Measurements from ENCODE around the gene SLC9A8.
A peak's percentile ranks its signal among the peaks of the same experiment; 100 is the strongest.

The SLC9A8 gene

DNA sequence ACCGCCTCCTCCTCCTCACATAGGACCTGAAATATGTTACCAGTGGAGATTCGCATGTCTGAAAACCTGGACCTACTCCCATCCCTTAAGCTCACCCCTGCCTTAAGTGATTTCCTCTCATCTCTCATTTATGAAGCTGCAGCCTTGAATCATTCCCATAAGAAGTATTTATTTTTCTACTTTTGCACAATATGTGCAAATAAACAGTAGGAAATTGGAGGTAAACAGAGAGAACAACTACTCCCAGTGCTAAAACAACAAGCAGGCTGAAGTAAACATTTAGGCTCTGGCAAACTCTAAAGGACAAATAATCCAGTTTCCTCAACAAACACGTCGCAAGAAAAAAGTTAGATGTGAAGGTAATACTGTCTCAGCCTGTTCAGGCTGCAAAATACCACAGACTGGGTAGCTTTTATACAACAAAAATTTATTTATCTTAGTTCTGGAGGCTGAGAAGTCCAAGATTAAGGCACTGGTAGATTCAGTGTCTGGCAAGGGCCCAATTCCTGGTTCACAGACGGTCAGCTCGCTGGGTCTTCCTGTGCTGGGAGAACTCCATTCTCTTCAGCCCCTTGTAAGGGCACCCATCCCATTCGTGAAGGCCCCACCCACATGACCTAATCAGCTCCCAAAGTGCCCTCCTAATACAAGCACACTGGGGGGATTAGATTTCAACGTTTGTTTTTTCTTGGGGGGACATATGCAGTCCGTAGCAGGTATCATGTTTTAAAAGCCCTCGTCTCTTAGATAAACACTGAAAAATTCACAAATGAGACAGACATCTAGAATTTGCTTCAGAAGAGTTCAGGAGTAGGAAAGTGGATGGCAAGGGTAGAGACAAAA lies 87.1 kb downstream of the SLC9A8 start:
- DNase-seq, result no peak

DNA sequence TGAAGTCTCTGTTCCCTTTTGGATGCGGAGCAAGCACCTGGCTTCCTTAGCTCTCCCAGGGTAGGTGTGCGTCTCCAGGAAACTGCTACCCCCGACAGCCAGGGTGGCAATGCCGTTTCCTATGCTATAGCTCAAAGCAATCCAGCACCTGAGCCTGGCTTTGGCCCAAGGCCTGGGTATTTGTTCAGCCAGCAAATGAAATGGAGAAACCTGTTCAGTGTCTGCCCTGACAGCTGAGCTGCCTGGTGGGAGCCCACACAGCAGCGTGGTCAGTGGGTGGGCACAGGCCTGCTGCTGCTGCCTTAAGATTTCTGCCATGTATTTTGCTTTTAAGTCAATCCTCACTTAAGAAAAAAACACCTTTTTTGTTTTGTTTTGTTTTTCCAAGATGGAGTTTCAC lies 89.0 kb downstream of the SLC9A8 start:
- no peak for DNase-seq

DNA sequence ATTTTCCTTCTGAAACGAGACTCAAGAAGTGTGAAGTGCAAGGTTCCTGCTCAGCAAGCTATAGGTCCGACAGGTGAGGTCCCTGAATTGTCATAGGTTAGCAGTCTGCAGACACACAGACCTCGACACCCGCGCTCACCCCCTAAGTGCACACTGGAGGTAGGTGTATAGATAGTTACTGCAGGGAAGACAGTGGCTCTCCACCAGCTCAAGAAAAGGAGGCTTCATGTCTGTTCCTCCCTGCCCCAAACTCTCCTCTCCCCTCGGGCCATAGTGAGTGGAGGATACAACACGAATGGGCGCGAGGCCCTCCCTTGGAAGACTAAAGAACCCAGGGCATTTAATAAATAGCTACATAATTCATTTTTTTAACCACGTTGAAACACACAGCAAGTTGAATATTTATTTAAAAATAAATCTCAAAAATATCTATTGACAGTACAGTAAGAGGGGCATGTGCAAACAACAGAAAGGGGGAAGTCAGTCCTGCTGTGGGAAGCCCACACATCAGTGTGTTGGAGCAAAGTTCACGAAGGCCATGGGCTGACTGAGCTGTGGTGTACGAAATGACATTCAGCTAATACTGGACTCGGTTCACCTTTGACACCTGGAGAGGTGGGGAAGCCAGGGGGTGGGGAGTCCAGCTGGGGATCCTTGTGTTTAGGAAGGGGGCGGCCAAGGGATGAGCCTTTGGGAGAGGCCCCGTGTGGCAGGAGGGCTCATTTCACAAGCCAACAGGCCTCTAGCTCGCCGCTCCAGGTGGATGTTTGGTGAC lies 92.0 kb downstream of the SLC9A8 start:
- DNase-seq, result no peak

DNA sequence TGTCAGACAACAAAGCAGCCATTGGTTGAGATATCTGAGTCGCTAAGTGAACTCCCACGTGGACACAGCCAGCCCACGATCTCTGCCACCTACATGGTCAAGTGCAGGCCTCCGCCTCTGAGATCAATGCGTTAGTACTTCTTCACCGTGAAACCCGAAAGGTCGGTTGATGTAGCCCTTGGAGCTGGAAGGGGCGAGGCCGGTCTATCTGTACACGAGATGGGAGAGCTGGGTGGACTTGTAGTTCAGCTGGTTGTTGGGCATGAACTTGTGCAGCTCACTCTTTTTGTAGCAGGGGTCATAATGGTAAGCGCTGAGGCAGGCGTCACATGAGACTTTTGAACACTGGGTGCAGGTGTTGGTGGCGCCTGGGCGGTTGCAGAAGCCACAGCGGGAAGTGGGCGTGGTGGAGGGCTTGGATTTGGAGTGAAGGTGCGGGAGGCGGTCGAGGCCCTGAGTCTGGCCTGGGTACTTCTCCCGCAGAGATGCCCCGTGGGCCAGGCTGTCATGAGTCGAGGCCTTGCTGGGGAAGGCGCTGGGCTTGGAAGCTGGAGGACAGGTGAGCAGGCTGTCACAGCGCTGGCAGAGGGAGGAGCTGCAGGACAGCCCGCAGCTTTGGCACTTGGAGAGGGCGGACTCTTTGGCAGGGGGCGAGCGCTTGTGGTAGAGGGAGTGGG lies 92.9 kb downstream of the SLC9A8 start:
- DNase-seq, result no peak

DNA sequence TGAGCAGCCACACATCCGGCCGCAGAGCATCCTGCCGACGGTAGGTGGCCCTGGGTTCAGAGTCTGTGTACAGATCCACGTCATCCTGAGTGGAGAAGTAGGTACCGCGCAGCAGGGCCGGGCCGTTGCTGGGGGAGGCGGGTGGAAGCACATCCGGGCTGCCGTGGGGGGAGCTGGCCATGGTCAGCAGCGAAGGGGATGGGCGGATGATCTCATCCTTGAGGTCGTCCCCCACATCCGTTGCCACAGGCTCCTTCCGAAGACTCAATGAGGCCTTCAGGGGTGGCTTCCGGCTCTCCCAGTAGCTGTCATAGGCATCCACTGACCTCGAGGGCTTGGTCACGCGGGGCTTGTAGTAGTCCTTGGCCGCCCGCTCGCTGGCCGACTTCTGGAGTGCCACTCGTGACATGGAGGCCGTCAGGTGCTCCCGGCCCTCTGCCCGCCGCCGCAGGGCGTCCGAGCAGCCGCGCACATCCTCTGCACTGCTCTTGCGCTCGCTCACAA lies 93.5 kb downstream of the SLC9A8 start:
- DNase-seq, result no peak

DNA sequence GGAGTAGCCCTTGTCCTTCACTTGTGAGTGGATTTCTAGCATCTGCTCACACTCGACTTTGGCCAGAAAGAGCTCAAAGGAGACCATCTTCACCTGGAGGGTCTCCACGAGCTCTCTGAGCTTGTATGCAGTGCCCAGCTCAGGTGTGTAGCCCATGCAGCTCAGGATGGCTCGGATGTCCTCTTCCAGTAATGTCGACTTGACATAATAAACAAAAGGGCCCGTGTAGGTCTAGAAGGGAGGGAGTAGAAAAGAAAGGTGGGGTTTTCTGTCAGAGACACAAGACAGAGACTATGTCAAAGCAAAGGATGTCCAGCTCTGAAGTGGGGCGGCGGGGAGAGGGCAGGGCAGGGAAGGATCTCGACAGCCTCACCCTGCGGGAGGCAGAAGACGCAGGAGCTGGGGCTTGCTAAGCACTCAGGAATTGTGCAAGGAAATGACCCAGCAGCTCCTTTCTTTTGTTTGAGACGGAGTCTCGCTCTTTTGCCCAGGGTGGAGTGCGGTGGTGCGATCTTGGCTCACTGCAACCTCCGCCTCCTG lies 94.1 kb downstream of the SLC9A8 start:
- DNase-seq, result no peak

DNA sequence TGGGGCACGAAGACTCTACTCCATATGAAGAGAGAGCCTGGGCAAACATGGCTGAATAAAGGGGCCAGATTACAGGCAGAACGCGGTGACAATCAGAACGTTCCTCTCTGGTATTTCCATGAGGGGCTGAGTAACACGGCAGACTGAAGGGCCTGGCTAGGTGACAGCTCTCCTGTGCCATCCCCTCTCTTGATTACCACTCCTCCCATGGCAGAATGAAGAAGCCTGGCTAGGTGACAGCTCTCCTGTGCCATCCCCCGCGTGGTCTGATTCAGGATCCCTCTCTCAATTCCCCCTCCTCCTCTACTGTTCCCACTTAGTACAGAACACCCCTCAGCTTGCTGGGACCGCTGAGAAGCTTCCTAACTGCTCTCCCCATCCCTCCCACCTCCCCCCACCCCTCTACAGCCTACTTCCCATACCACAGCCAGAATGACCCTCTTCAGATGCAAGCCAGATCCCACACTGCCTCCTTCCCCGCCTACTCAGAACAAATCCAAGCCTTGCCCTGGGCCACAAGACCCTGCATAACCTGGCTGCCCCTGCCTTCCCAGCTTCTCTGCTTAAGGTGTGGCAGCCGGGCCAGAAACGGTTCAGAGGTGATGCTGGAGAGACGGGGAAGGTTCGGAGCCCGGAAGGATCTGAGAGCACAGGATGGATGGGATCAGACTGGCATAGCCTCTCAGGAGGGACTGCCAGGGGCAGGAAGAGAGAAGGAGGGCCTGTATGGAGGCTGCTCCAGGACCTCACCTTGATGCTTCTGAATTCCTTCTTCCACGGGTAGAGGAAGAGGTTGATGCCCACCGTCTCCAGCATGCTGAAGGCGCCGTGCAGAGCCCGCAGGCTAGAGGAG lies 95.0 kb downstream of the SLC9A8 start:
- DNase-seq, result no peak

DNA sequence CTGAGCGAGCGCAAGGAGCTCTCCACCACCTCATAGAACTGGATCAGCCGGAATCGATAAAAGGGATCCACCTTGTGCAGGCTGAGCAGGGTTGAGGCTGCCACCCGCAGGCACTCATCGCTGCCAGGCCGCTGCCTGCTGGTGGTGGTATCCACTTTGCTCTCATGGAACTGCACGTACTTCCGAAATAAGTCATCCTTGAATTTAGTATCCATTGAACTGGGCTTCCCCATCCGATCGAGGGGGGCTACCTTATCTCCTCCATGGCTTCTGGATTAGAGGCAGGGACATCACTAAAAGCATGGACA lies 95.6 kb downstream of the SLC9A8 start:
- no peak for DNase-seq

DNA sequence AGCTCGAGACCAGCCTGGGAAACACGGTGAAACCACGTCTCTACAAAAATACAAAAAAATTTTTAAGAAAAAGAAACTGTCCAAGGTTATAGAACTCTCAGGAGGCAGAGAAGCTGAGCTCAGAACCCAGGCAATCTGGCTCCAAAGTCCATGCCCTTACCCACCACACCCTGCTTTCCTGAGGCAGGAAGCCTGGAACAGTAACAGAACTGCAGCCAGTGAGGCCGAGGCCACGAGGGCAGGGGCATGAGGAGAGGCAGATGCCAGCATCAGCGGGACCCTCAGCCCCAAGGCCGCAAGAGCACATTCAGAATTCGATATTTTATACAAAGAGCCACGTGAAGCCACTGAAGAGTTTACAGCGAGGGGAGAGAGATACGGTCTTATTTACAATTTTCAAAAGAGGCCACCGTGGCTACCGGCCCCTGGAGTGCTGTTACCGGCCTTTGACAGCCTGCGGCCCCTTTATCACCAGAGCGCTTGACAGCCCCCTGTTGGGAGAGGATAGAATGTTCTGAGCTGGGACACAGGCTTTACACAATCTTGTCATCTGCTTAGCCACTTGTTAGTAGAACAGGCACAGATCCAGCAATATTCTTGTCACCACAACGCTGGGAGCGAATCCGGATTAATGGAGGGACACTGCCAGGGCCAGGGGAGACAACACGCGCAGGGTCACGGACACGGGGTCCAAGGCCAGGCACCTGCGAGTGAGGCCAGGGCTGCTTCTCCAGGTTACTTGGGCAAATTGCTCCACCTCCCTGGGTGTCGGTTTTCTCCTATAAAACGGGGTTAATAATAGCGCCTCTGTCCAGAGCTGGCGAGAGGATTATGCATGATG lies 97.1 kb downstream of the SLC9A8 start:
- no peak for DNase-seq

DNA sequence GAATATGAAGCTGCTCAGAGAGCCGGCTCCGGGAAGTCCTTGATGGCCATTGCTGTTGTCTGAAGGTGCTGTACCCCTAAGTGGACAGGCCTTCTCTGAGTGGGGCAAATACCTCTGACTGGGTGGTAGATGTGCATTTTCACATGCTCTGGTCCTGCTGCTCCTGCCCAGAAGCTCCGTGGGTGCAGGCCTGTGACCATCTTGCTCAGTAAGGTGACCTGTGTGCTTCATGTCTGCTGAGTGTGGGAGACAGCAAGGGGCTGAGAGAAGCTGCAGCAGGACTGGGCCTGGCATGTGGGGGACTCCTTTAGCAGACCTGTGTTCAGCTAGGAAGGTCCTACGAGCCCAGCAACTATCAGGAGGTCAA lies 97.7 kb downstream of the SLC9A8 start:
- no peak for DNase-seq

DNA sequence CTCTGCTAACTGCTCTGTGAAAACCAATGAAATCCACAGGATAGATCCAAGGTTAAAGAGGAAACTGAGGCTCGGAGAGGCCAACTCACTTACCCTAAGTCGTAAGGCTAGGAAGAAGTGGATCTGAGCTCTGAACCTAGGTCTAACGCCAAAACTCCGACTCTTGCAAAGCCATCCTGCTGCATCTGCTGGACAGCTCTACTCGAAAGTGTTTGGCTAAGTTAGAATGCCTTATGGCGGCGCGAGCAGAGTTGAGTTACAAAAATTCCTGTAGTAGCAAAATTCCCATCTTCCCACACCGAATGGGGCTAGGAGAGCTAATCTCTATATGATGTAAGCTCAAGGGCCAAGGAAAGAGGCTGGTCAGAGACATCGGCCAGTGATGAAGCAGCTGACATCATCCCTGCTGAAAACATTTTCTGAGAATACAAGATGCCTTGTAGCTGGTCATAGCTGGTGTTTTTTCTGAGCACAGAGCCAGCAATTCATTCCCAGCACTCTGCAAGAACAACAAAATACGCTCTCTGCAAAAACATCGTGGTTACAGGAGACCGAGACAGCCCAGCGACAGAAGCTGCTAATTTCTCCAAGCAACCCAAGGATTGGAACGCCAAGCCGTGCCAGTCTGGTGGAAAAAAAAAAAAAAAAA lies 100.9 kb downstream of the SLC9A8 start:
- no peak for DNase-seq

DNA sequence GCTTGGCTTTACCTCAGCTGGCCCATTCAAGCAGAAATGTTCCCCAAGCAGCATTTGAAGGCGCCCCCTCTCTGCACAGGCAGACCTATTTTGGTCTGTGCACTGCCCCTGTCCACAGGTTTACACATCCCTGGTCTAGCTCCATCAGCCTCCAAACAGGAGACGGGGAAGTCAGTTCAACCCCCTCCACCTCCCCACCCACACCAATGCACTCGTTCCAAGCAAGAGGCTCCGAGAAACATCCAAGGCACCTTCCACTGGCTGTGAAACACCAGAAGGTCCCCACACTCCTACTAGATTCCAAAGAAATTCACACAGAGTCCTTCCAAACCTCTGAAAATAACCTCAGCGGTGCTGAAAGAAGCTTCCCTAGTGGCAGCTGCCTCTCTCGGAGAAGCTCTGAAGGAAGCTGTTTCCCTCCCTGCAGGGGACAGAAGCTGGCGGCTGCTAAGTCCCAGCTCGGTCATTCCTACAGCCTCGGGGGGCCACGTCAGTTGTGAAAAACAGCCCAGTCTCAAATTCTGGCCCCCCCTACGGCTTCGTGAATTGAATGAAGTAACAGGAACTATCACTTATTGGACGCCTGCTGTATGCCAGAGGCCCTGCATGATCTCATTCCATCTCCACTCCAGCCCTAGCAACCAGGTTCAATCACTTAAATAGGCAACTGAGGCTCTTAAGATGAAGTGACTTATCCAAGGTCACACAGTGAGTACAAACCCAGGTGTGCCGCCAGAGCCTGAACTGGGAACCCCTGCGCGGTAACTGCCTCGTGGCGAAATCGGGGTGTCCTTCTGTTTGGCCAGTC lies 101.9 kb downstream of the SLC9A8 start:
- DNase-seq, result no peak

DNA sequence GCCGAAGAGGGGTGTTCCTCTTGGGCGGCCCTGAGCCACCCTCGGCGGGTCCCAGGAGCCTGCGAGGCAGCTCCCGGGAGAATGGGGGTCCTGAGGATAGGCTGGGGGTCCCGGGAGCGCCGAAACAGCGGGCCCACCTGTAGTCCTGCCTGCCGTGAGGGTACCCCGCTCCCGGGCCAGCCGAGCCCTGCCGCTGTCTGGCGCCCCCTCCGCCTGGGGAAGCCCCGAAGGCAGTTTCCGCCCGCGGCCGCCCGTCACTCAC lies 102.4 kb downstream of the SLC9A8 start:
- DNase-seq, result no peak

DNA sequence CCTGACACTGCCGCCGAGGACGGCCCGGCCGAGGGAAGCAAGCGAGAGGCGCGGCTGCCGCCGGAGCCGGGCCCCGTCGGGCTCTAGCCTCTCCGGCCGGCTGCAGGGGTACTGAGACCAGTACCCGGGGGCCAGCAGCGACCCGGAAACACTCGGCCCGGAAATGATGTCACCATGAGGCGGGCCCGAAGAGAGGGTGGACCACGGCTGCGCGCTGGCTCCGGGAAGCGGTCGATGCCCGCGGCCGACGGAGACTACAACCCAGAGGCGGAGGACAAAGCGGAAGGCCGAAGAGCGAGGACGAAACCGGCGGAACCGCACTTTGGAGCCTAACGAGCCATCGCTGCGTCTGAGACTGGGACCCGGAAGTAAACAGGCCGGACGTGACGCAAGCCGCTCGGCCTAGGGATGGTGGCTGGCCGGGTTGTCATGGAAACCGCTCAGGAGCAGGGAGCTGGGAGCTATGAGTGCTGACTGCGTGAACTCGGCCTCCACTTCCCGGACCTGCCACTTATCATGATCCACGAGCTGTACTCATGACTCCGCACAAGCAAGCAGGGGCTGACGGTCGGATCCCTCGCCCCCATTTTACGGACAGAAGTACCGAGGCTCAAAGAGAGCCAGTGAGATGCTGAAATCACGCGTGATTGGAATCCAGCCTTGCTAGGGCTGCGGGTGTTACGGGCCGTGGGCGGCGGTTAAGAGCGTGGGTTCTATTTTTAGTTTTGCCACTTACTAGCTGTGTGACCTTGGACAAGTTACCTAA lies 102.9 kb downstream of the SLC9A8 start, which contains the start of gene SPATA2:
SPATA2 (minus strand) TSS at position 150 of the 766 bp plus-strand sequence. CDS start 7,039 bp downstream, outside the sequence.
- peak; percentile 92 for DNase-seq

DNA sequence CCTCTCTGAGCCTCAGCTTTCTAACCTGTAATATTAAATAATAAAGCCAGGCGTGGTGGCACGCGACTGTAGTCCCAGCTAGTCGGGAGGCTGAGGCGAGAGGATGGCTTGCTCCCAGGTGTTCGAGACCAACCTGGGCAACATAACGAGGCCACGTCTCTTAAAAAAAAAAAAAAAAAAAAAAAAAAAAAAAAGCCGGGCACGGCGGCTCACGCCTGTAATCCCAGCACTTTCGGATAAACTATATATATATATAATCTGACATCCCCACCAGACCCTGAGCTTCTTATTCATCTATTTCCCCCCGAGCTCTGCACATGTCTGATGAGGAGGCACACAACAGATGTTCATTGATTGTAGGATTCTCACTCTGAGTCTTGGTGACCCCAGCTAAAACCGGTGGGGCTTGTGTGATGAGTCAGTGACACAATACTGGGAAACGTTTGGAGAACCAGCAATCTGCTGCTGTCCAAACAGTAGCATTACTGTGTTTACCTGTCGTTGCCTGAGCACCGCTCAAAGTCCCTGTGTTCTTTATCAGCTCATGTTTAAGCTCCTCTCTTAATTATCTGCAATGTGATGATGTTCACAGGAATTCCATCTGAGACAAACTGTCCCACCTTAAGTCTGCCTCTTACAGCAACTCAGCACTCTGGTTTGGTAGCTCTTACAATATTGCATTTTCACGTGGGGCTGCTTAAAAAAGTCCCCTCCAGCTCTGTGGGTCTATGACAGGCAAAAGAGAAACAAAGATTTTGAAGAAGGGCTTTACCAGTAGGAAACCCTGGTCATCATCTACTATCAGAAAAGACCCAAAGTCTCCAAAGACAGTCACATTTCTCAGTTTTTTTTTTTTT lies 103.7 kb downstream of the SLC9A8 start:
- DNase-seq, result peak; percentile 11

DNA sequence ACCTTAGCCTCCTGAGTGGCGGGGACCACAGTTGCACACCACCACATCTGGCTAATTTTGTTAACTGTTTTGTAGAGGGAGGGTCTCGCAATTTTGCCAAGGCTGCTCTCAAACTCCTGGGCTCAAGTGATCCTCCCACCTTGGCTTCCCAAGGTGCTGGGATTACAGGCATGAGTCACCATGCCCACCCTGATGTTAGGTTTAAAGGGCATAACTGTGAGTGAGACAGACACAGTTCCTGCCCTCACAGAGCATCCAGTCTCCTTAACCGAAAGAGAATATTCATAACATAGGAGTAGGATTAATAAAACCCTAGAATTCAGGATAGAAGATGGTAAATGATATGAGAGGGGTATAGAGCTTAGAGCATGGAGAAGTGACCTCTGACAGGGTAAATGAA lies 105.8 kb downstream of the SLC9A8 start:
- no peak for DNase-seq

DNA sequence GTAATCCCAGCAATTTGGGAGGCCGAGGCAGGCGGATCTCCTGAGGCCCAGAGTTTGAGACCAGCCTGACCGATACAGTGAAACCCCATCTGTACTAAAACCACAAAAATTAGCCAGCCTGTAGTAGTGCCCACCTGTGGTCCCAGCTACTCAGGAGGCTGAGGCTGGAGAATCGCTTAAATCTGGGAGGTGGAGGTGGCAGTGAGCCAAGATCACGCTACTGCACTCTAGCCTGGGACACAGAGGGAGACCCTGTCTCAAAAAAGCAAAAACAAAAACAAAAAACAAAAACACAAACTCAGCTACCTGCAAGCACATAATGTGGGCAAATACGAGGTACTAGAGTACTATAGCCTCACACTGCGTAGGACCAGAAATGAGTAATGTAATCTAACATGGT lies 106.4 kb downstream of the SLC9A8 start:
- no peak for DNase-seq

DNA sequence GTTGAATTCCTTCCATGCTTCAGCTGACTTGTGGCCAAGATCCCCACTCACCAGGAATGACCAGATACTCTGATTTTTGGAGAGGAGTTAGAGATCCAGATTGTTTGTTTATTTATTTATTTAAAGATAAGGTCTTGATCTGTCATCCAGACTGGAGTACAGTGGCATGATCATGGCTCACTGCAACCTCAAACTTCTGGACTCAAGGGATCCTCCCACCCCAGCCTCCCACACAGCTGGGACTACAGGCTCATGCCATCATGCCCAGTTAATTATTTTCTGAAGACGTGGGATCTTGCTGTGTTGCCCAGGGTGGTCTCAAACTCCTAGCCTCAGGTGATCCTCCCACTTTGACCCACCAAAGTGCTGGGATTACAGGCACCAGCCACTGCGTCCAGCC lies 106.8 kb downstream of the SLC9A8 start:
- no peak for DNase-seq

DNA sequence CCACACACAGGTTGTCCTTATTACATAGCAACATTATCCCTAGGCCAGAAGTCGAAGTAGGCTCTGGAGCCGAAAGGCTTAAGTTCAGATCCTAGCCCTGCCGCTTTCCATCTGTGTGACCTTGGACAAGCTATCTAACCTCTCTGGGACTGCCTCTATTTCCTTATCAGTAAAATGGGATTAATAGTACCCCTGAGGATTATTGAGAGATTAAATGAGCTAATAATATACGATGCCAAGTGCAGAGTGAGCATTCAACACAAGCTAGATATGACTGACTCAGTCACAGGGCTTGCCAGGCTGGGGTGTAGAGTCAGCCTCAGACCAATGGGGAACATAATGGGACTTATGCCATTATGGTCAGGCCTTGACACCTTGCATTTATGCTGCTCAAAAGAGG lies 111.6 kb downstream of the SLC9A8 start:
- DNase-seq, result no peak

All from stimulated activated naive CD4-positive, alpha-beta T cell treated with Interleukin-2 at 50 U/mL for 16 hours (primary cell).